Keratinocyte (primary cell): ENCODE data around the gene DNAJB6. TPM values are rescaled to one million over a fixed set of nuclear protein-coding genes. Genes with fewer than 3 reads are reported as not detected.

Source experiments
- DNase-seq: peaks from one replicate; pipeline ENCODE4 v3.0.0-alpha.2; 2011; ENCODE audit warnings: low read depth, missing footprints, low spot score
- FAIRE-seq: peaks from 2 replicates; lab custom pipeline; 2011; peaks lifted over from hg19 to GRCh38; lab: Jason Lieb, UNC
- H2AFZ ChIP-seq: 2 replicates; pipeline ENCODE4 v1.6.0; 2012; ENCODE audit warnings: low read length, control low read depth, inconsistent platforms; ENCODE audit not compliant: control insufficient read depth
- H3K27ac ChIP-seq: 2 replicates; pipeline ENCODE4 v1.5.1; 2011; ENCODE audit warnings: low read length; ENCODE audit not compliant: control insufficient read depth, insufficient read depth
- H3K27me3 ChIP-seq: 3 replicates; pipeline ENCODE4 v1.6.0; 2011; ENCODE audit warnings: low read length; ENCODE audit not compliant: control insufficient read depth, insufficient read depth; ENCODE audit errors: extremely low read depth
- H3K36me3 ChIP-seq, 2 experiments: 2 replicates in 1 of 2; 3 replicates in 1 of 2; pipeline ENCODE4 v1.5.1; 2011; ENCODE audit warnings: low read length in 2 of 2, mild to moderate bottlenecking in 1 of 2; ENCODE audit not compliant: control insufficient read depth in 2 of 2, insufficient read depth in 2 of 2; ENCODE audit errors: extremely low read depth in 1 of 2
- H3K4me1 ChIP-seq: 3 replicates; pipeline ENCODE4 v1.5.1; 2011; ENCODE audit warnings: low read length; ENCODE audit not compliant: control insufficient read depth, insufficient read depth; ENCODE audit errors: extremely low read depth
- H3K4me2 ChIP-seq: 3 replicates; pipeline ENCODE4 v1.6.0; 2011; ENCODE audit warnings: low read depth, low read length; ENCODE audit not compliant: control insufficient read depth, insufficient read depth; ENCODE audit errors: extremely low read depth
- H3K4me3 ChIP-seq, 3 experiments: fragments of 200-600 bp in 1 of 3; sonication (generic) in 1 of 3; 2 replicates in 2 of 3; 3 replicates in 1 of 3; pipeline ENCODE4 v1.5.1; 2011 to 2016; ENCODE audit warnings: low read length in 3 of 3, mild to moderate bottlenecking in 3 of 3, control low read depth in 2 of 3, inconsistent platforms in 1 of 3, low read depth in 1 of 3, mixed read lengths in 1 of 3, mixed run types in 1 of 3, moderate library complexity in 1 of 3; ENCODE audit not compliant: control insufficient read depth in 2 of 3, insufficient read depth in 2 of 3; ENCODE audit errors: extremely low read depth in 1 of 3
- H3K79me2 ChIP-seq: 2 replicates; pipeline ENCODE4 v1.6.0; 2012; ENCODE audit warnings: low read length; ENCODE audit not compliant: control insufficient read depth, insufficient read depth
- H3K9ac ChIP-seq: 3 replicates; pipeline ENCODE4 v1.6.0; 2011; ENCODE audit warnings: low read length; ENCODE audit not compliant: control insufficient read depth, insufficient read depth; ENCODE audit errors: extremely low read depth
- H3K9me1 ChIP-seq: 3 replicates; pipeline ENCODE4 v1.6.0; 2011; ENCODE audit warnings: low read length; ENCODE audit not compliant: control insufficient read depth, insufficient read depth; ENCODE audit errors: extremely low read depth
- H3K9me3 ChIP-seq: 2 replicates; pipeline ENCODE4 v1.5.1; 2012; ENCODE audit warnings: low read depth, low read length; ENCODE audit not compliant: control insufficient read depth
- H4K20me1 ChIP-seq: 3 replicates; pipeline ENCODE4 v1.6.0; 2011; ENCODE audit warnings: low read length; ENCODE audit not compliant: control insufficient read depth, insufficient read depth; ENCODE audit errors: extremely low read depth
- CTCF ChIP-seq, 3 experiments: IDR thresholded peaks in 1 of 3; conservative IDR thresholded peaks in 1 of 3; optimal IDR thresholded peaks in 1 of 3; 2 replicates in 2 of 3; 3 replicates in 1 of 3; pipeline versions ENCODE3 to v1.5.1; 2011; ENCODE audit warnings: low read length in 3 of 3, mild to moderate bottlenecking in 3 of 3, moderate library complexity in 2 of 3, control low read depth in 1 of 3, inconsistent platforms in 1 of 3; ENCODE audit not compliant: insufficient read depth in 2 of 3; ENCODE audit errors: extremely low read depth in 1 of 3
- EZH2 ChIP-seq: IDR thresholded peaks from one replicate; pipeline ENCODE4 v1.6.1; 2012; ENCODE audit warnings: inconsistent platforms, mild to moderate bottlenecking, low read length, moderate library complexity
- dilution Hi-C: fragments of 300-500 bp; cut with MboI; formaldehyde crosslinking; loops from one replicate; pipeline ENCODE4 v1.7.0; 2020; ENCODE audit warnings: low sequenced_read_pairs; ENCODE audit not compliant: extremely low pct_ligation_motif_present
- polyA plus RNA-seq, 5 experiments: library from polyadenylated mRNA; depleted of rRNA in 3 of 5; stranded (reverse) in 3 of 5; stranded (forward) in 1 of 5; unstranded in 1 of 5; fragments of >200 nt; gene quantifications; 1 replicate in 1 of 5; 2 replicates in 3 of 5; 3 replicates in 1 of 5; pipeline versions ENCODE4 v1.2.1 to v1.2.3, GENCODE V29; 2011 to 2012; ENCODE audit warnings: missing spikeins in 2 of 5, low read depth in 1 of 5, low replicate concordance in 1 of 5

Gene DNAJB6
- polyA plus RNA-seq, 1 donor (not counting 4 experiments of a cell fraction or from before 2014, with no cell fraction given): 152 TPM

GRCh38 chr7:157427811-157428553 is 91.2 kb downstream of the DNAJB6 start:
- FAIRE-seq: no peak
- H3K4me2 ChIP-seq: no peak overlapping the region

GRCh38 chr7:157428554-157428945 is 91.7 kb downstream of the DNAJB6 start:
- Histone ChIP-seq H3K9me1 (no peaks in the 10 kb centered on the region), H3K4me3 (no peak overlapping the region), H3K79me2 (no peaks in the 10 kb centered on the region), H3K36me3 (no peaks in the 10 kb centered on the region), H3K9me3 (no peaks in the 10 kb centered on the region), H3K4me1 (peaks cover 6% of the 10 kb centered on the region), H3K27ac (no peak overlapping the region), H4K20me1 (no peaks in the 10 kb centered on the region), H3K27me3 (no peaks in the 10 kb centered on the region), H2AFZ (no peak overlapping the region), H3K4me2 (no peak overlapping the region), H3K9ac (no peak overlapping the region)
- dilution Hi-C loops: no loop called here
- DNase-seq (no peak), FAIRE-seq (no peak)
- TF ChIP-seq EZH2: no peak
- TF ChIP-seq CTCF (optimal IDR thresholded peaks at IDR 0.05 in 1 of 3, IDR thresholded peaks at IDR 0.05 in 1 of 3, conservative IDR thresholded peaks at IDR 0.05 in 1 of 3; ENCODE audit: extremely low read depth in 1 of 3, insufficient read depth in 2 of 3, low read length in 3 of 3): no peak

More at GRCh38 chr7:157427811-157428553, 91.2 kb downstream of the DNAJB6 start:
- Histone ChIP-seq H3K36me3 (no peaks in the 10 kb centered on the region), H3K9me1 (no peaks in the 10 kb centered on the region), H3K27ac (no peak overlapping the region), H3K9me3 (no peaks in the 10 kb centered on the region), H4K20me1 (no peaks in the 10 kb centered on the region), H3K9ac (no peak overlapping the region), H3K4me3 (no peak overlapping the region), H3K79me2 (no peaks in the 10 kb centered on the region), H2AFZ (no peak overlapping the region), H3K4me1 (peaks cover 4% of the 10 kb centered on the region), H3K27me3 (no peaks in the 10 kb centered on the region)
- no peak for DNase-seq
- TF ChIP-seq CTCF (optimal IDR thresholded peaks at IDR 0.05 in 1 of 3, IDR thresholded peaks at IDR 0.05 in 1 of 3, conservative IDR thresholded peaks at IDR 0.05 in 1 of 3; ENCODE audit: extremely low read depth in 1 of 3, insufficient read depth in 2 of 3, low read length in 3 of 3) (no peak), EZH2 (no peak)
- dilution Hi-C loops: no loop called here
